Activated CD8-positive, alpha-beta T cell treated with anti-CD3 and anti-CD28 coated beads for 36 hours (primary cell): ENCODE measurements around the gene CDCA8. TPM values are rescaled to one million over a fixed set of nuclear protein-coding genes. Genes with fewer than 3 reads are reported as not detected.

Experiments used
- ATAC-seq: fragments of 200-7000 bp; cut with Tn5 transposase; one replicate; pipeline ENCODE4 v1.10.0; 2021; ENCODE audit warnings: mild to moderate bottlenecking, moderate library complexity
- CTCF ChIA-PET: fragments of 350-600 bp; sonication (Branson Sonifier 250); formaldehyde crosslinking; loops from one replicate; lab custom pipeline; 2021; ENCODE audit warnings: antibody characterized with exemption; lab: Charles Lee
- POLR2A ChIA-PET: fragments of 350-600 bp; sonication (Branson Sonifier 250); formaldehyde crosslinking; loops from one replicate; lab custom pipeline; 2021; ENCODE audit warnings: antibody characterized with exemption; lab: Charles Lee
- DNase-seq: peaks from one replicate; pipeline ENCODE4 v3.0.0-alpha.2; 2020
- H3K27ac Mint-ChIP-seq: one replicate; pipeline ENCODE4 v1.8.0; 2021; ENCODE audit warnings: mild to moderate bottlenecking, mixed read lengths
- H3K27me3 Mint-ChIP-seq: one replicate; pipeline ENCODE4 v1.8.0; 2021; ENCODE audit warnings: mixed read lengths
- H3K36me3 Mint-ChIP-seq: one replicate; pipeline ENCODE4 v1.8.0; 2021; ENCODE audit warnings: low read depth, mixed read lengths
- H3K4me1 Mint-ChIP-seq: one replicate; pipeline ENCODE4 v1.8.0; 2021; ENCODE audit warnings: low read depth, mixed read lengths
- H3K4me3 Mint-ChIP-seq: one replicate; pipeline ENCODE4 v1.8.0; 2021; ENCODE audit warnings: mild to moderate bottlenecking, moderate library complexity, mixed read lengths
- H3K9me3 Mint-ChIP-seq: one replicate; pipeline ENCODE4 v1.8.0; 2021; ENCODE audit warnings: mixed read lengths
- intact Hi-C: fragments of 100-400 bp; cut with micrococcal nuclease; formaldehyde crosslinking; loops from one replicate; pipeline ENCODE4 v1.10.0; 2022
- total RNA-seq, 2 experiments: library from RNA; stranded (reverse); gene quantifications; one replicate each; pipeline ENCODE4 v1.2.3, GENCODE V29; 2021
- TF ChIP-seq, protein P1 (sequence below): fragments of 200-600 bp; IDR thresholded peaks from one replicate; pipeline ENCODE4 v1.8.0; 2022; ENCODE audit warnings: antibody characterized with exemption, mild to moderate bottlenecking

CDCA8 gene
- total RNA-seq, 2 experiments from 2014 or later = 53.7 to 56.0 TPM

DNA sequence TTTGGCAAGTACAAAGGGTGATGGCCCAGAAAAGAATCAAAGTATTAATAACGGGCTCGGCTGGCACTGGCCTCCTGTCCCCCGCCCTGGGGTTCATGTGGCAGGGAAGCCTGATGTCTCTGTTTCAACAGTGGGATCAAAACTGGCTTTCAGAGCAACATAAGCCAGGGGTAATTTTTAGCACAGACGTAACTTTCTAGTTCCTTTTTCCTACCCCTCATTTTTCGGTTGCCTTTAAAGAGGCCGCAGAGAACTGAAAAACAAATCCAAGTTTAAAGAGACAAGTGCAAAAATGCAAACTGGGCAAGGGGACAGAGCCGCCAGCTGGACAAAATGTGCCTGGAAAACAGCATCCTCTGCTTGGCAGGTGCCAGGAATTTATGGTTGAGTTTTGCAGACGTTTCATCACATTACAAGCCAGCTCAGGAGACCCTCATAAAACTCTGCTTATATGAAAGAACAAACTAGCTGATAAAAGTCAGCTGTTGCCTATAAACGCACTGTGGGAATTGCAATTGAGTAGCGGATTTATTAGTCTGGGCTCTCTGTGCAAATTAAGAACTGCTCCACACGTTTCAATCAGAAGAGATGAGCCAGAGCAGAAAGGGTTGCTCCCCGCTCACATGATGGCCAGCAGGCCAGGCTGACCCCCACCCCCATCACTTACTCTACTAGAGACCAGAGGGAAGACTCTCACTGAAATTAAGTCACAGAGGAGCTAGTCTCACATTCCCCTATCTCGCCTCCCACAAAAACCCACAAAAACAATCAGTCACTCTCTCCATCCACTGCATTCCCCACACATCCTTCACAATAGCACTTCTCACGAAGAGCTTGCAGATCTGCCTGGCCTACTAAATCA, 15.8 kb upstream of the CDCA8 start:
- Mint-ChIP-seq H3K4me3 (no peak overlapping the region), H3K9me3 (no peaks in the 10 kb centered on the region), H3K36me3 (peaks cover 4% of the 10 kb centered on the region), H3K4me1 (peaks cover 10% of the 10 kb centered on the region), H3K27ac (no peak overlapping the region), H3K27me3 (peaks cover 6% of the 10 kb centered on the region)
- ChIA-PET POLR2A (interaction anchor here (0.7 kb wide), 1 partner anchor 52 kb away, joined by 3 read pairs; no protein-coding TSS in a partner anchor), CTCF (interaction anchor here (1.3 to 15.0 kb wide), 2 partner anchors 74 to 189 kb away, joined by 5 to 272 read pairs; partner anchors contain the start of gene GNL2)
- TF ChIP-seq, protein P1, sequence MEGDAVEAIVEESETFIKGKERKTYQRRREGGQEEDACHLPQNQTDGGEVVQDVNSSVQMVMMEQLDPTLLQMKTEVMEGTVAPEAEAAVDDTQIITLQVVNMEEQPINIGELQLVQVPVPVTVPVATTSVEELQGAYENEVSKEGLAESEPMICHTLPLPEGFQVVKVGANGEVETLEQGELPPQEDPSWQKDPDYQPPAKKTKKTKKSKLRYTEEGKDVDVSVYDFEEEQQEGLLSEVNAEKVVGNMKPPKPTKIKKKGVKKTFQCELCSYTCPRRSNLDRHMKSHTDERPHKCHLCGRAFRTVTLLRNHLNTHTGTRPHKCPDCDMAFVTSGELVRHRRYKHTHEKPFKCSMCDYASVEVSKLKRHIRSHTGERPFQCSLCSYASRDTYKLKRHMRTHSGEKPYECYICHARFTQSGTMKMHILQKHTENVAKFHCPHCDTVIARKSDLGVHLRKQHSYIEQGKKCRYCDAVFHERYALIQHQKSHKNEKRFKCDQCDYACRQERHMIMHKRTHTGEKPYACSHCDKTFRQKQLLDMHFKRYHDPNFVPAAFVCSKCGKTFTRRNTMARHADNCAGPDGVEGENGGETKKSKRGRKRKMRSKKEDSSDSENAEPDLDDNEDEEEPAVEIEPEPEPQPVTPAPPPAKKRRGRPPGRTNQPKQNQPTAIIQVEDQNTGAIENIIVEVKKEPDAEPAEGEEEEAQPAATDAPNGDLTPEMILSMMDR = no peak
- ATAC-seq (no peak), DNase-seq (no peak)
- intact Hi-C loops = no loop called here

- DNase-seq = no peak
These were observed 15.2 kb upstream of the CDCA8 start for GRCh38 chr1:37677143-37677439.

GRCh38 chr1:37677808-37678207, 14.5 kb upstream of the CDCA8 start:
- Mint-ChIP-seq H3K27me3 (no peaks in the 10 kb centered on the region), H3K36me3 (peaks cover 9% of the 10 kb centered on the region), H3K4me1 (peaks cover 15% of the 10 kb centered on the region), H3K27ac (no peak overlapping the region), H3K4me3 (no peak overlapping the region), H3K9me3 (no peaks in the 10 kb centered on the region)
- TF ChIP-seq, protein P1 = no peak
- CTCF ChIA-PET = interaction anchor here (1.3 to 15.0 kb wide), 3 partner anchors 11 to 191 kb away, joined by 4 to 272 read pairs (median 5); partner anchors contain the start of gene GNL2
- intact Hi-C loops = no loop called here
- ATAC-seq (no peak), DNase-seq (no peak)
- POLR2A ChIA-PET = interaction anchor here (0.6 to 1.1 kb wide), 2 partner anchors 49 to 52 kb away, joined by 3 read pairs; no protein-coding TSS in a partner anchor

More at GRCh38 chr1:37677143-37677439, 15.2 kb upstream of the CDCA8 start:
- peaks cover 3% of the 10 kb centered on the region for H3K27me3 Mint-ChIP-seq
- ATAC-seq = no peak
- ChIA-PET CTCF (interaction anchor here (1.3 to 15.0 kb wide), 2 partner anchors 75 to 190 kb away, joined by 5 to 272 read pairs; partner anchors contain the start of gene GNL2), POLR2A (interaction anchor here (0.6 kb wide), 1 partner anchor 53 kb away, joined by 3 read pairs; no protein-coding TSS in a partner anchor)
- TF ChIP-seq, protein P1 = no peak
- peaks cover 11% of the 10 kb centered on the region for H3K4me1 Mint-ChIP-seq
- intact Hi-C loops = no loop called here
- H3K27ac Mint-ChIP-seq = no peak overlapping the region
- no peaks in the 10 kb centered on the region for H3K9me3 Mint-ChIP-seq
- H3K36me3 Mint-ChIP-seq = peaks cover 4% of the 10 kb centered on the region
- H3K4me3 Mint-ChIP-seq = no peak overlapping the region

DNA sequence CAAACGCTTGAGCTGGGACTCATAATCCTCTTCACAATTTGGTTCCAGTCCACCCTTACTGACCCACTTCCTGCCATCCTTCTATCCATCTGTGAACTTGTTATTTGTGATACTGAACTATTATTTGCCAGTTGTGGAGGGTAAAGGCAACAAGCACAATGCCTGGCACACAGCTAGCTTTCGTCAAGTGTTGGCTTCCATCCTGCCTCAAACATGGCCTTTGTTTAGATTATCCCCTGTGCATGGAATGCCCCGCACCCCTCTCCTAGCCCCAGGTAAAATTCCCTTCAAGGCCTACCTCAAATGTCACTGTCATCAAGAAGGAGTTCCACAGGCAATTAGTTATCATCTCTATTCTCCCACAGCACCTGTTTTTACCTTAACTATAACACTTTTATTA, 11.4 kb upstream of the CDCA8 start:
- Mint-ChIP-seq H3K27ac (no peak overlapping the region), H3K27me3 (no peaks in the 10 kb centered on the region), H3K4me3 (no peak overlapping the region), H3K4me1 (peaks cover 8% of the 10 kb centered on the region), H3K9me3 (no peaks in the 10 kb centered on the region), H3K36me3 (peaks cover 29% of the 10 kb centered on the region)
- ATAC-seq = no peak
- ChIA-PET CTCF (interaction anchor here (0.7 to 15.0 kb wide), 12 partner anchors 11 to 227 kb away, joined by 3 to 272 read pairs (median 7); partner anchors contain the start of genes CDCA8 and GNL2), POLR2A (interaction anchor here (1.1 to 1.3 kb wide), 2 partner anchors 78 to 195 kb away, joined by 4 read pairs; no protein-coding TSS in a partner anchor)
- TF ChIP-seq, protein P1 = no peak
- intact Hi-C loops = loop anchor here (5.0 kb wide), 1 partner anchor 124 kb away; the partner anchor contains the start of gene DNALI1
- DNase-seq = no peak
